Measurements from ENCODE around the gene CAP1.
"Not testable (repeated sequence)": the region's sequence is repeated elsewhere in the genome, so short reads cannot be mapped to it uniquely, and the experiment has no call there.

The CAP1 gene

DNA sequence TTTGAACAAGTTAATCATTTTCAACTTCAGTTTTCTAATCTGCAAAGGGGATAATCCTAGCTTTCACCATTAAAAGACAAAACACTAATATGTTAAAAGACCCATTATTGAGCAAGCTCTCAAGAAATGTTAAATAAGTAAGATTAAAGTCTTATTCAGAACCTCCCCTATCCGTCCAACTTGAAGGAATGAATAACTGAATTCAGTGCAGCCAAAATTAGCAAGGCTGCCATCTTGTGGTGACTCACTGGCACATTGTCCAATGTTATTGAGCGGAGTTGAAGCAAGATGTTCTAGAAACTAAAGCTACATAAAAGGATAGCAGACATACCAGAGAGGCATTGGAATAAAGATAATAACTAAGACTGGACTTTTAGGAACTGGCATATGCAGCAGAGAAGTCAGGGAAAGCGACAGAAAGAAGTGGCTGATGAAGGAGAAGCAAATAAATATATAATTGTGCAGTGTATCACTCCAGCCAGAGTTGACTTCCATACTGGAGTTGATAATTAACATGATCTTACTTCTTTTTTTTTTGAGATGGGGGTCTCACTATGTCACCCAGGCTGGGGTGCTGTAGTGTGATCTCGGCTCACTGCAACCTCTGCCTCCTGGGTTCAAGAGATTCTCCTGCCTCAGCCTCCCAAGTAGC is 8.2 kb upstream of the CAP1 start:
- peak; percentile 51 to 74 for DNase-seq

DNA sequence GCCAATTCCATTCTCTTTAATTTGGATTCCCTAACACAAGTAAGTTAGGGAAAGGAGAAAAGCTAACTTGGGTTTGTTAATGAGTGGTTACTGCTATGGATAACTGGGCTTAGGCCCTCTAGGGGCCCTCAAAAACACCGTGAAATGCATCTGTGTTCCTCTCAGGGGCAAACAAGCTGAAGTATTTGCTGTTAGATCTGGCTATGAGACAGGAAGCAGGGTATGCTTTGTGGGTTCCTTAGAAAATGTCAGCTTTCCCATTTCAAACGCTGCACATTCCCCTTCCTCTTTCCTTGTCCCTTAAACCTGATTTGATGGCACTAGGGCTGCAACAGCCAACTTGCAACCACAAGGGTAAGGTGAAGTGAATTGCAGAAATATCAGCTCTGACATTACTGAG is 5.7 kb upstream of the CAP1 start:
- DNase-seq: peak in 1 of 2 donors; percentile 33

DNA sequence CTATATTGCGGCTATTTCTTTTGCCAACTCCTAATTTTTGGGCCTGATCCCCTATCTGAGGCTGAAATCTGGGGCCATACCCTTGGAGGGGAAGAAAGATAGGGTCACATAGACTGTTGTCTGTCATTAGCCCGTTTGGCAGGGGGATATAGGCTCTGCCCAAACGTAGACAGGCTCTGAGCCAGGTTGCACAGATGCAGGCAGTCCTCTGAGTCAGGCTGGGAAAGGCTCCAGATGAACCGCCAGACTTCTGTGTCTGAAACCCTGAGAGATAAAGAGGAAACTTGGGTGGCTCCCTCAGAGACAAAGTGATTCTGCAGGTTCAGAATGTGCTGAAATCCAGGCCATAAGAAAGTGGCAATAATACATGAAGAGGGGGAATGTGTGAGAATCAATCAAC is 4.0 kb upstream of the CAP1 start:
- no peak for DNase-seq

DNA sequence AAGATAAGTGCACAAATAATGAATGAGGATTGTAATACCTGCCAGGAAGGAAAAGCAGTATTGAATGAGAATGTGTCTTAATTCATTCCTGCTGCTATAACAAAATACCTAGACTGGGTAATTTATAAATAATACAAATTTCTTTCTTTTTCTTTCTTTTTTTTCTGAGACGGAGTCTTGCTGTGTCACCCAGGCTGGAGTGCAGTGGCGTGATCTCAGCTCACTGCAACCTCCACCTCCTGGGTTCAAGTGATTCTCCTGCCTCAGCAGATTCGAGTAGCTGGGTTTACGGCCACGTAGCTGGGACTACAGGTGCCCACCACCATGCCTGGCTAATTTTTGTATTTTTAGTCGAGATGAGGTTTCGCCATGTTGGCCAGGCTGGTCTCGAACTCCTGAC is 3.3 kb upstream of the CAP1 start:
- DNase-seq: not testable (repeated sequence)

DNA sequence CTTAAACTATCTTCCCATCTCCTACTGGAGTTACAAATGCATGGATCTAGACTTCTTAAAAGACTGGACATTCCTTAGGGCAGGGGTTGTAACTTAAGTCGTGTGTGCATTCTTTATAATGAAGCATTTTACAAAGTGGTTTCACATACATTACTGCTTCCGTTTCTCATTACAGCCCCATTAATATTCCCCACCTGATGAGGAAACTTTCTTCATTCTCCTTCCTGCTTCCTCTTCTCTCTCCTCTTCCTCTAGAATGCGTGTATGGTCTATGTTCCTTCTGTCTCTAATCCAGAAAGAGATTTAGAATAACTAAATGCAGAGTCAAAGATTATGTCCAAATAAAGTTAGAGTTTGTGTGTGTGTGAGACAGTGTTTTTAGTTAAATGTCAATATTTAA is 1.8 kb upstream of the CAP1 start:
- no peak for DNase-seq

DNA sequence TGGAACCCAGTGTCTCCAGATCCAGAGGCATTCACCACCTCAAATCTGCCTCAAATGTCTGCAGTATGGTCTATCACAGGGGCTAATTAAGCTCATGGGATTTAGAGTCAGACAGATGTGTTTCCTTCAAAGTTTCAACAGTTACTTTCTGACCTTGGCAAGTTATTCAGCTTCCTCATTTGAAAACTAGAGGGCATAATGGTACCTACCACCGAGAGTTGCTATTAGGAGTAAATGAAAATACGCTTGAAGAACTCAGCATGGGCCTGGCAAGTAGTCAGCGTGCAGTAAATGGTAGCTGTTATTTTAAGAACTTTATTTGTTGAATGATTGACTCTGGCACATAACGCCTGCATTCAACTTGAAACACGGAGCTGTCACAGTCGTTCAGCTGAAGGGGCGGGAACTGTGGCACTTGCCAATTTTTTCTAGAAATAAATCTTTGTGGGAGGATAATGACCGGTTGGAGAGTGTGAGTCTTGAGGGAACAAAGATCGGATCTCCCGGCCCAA is 1.2 kb upstream of the CAP1 start:
- peak in 1 of 2 donors; percentile 47 for DNase-seq

DNA sequence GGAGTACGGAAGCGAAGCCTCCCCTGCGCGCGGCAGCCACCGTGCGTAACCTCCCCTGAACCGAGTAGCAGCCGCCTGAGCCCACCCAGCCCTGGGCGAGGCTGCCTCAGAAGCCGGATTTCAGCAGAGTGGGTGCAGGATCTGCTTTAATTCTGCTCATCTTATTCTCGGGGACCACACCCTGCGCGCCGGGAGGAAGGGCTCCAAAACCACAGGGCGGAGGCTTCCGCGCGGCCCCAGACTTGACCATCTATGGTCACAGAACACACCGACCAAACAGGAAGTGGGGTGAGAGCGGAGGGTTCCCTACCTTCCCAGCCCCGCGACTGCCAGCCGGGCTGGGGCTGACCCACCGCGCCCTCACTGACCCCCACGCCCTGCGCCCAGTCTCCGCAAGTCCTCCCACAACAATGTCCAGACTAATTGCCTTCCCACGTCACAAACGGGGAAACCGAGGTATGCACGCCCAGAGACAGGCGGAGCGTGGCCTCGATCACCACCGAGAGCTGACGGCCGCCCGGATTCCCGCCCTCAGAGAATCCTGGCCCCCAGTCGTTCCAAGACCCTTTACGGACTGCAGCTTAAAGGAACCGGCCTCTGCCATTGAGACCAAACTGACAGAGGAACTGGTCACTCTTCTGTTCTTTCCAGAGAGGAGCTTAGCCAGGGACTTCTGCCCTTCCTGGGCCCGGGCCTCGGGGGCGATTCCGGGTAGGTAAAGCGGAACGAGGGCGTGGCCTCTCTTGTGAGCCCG is 595 bp upstream of the CAP1 start:
- DNase-seq: peak; percentile 79 to 82

DNA sequence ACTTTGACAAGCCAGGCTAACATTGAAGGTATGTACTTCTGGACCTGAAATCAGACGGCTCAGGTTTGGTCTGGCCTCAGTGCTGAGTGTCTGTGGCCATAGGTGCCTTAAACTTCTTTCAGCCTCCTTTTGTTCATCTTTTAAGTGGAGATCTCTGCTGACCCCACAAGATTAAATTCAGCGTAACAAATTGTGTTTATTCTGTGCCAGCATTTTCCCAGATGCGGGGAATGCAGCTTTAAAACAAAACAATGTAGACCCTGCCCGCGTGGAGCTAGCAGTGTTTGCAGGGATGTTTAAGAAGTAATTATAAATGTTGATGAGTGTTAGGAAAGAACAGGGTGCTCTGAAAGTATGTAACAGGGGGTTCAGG is 923 bp downstream of the CAP1 start:
- DNase-seq: no peak

DNA sequence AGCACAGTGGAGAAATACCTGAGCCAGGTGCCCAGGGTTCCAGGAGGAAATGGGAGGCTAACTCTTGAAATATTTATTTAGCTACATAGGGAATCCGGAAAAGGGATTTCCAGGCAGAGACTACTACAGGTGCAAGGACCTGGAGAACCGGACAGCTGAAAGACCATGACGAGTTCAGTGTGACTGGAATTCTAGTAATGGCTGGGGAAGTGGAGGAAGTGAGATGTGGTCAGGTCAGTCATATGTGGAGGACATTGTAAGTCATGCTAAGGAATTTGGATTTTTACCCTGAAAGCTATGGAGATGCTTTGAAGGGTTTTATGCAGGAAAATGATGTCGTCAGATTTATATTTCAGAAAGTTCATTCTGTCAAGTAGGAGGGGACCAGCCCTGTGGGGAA is 1.8 kb downstream of the CAP1 start:
- no peak for DNase-seq

DNA sequence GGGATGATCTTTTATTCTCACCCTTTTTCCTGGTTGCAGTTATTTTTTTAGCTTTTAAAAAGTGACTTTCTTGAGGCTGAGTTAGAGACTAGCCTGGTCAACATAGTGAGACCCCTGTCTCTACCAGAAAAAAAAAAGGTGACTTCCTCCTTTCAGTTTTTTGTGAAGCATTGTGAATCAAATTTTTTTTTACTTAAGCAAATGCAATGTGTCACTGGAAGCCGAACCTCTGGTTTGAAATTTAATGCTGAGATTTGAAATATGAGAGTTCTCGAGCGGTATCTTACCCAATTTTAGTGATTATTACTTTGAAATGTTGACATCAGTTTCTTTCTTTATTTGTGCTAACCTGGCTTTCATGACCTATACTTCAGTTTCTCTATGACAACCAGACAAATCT is 3.6 kb downstream of the CAP1 start:
- DNase-seq: no peak

DNA sequence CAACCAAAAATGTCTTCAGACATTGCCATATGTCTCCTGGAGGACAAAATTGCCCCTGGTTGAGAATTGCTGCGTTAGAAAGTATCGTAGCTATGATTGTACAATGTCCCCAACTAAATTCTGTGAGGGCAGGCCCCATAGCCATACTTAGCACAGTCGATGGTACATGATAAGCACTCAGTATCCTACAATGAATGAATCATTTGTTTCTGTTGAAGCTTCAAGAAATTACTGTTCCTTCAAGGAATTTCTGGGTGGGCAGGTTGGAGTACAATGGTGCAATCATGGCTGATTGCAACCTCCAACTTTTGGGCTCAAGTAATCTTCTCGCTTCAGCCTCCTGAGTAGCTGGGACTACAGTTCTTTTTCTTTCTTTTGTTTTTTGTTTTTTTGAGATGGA is 4.7 kb downstream of the CAP1 start:
- DNase-seq: no peak

DNA sequence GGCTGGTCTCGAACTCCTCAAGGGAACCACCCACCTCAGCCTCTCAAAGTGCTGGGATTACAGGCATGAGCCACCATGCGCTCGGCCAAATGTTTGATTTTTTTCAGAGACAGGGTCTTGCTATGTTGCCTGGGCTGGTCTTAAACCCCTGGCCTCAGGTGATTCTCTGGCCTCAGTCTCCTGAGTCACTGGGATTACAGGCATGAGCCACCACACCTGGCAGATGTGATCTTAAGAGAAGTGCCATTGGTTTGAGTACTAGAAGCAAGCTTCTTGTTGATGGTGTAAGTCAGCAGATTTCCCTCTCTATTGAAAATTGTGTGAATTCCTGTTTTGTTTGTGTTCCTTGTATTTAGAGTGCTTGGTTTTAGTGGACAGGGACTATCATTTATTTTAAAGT is 5.2 kb downstream of the CAP1 start:
- no peak for DNase-seq

DNA sequence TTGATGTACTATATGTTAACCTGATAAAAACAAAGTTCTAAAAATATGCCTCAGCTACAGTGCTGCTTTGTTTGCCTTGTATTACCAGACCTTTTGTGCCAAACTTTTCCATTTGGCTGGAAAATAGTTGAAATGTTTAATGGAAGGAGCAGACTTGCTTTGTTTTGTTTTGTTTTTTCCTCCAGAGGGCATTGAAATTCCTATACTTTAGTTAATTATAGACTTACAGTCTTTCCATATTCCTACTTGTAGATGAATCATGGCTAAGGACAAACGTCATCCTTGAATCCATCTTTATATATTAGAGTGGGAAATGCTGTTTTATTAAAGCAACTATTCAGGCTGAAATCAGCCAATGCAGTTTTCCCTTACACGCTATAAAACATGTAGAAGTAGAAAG is 6.7 kb downstream of the CAP1 start:
- no peak for DNase-seq

DNA sequence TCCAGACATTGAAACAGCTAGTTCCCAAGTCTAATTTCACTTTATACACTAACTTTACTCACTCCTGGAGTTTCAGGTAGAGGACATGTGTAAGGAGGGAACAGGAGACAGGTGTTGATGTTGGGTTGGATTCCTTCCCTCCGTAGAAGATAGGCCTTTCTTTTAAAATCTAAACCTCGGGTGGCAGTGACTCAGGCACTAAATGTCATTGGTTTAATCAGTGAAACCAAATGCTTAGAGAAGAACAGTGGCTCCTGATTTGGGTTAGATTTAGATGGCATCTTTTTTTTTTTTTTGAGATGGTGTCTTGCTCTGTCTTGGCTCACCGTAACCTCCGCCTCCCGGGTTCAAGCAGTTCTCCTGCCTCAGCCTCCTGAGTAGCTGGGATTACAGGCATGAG is 7.2 kb downstream of the CAP1 start:
- DNase-seq: no peak

DNA sequence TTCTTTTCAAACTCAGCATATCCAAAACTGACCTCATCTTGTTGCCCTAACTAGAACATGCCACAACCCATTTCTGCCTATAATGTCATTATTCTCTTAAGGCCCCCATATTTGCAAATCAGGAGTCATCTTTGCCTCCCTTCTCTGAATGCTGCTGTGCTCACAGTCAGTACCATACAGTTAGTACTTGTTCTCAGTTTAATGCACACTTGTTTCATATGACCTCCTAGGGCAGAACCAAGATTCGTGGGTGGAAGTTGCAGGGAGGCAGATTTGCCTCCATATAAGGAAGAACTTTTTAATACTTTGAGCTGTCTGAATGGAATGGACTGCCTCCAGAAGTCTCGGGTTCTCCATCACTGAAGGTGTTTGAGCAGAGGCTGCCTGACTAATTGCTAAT is 9.2 kb downstream of the CAP1 start:
- no peak for DNase-seq

DNA sequence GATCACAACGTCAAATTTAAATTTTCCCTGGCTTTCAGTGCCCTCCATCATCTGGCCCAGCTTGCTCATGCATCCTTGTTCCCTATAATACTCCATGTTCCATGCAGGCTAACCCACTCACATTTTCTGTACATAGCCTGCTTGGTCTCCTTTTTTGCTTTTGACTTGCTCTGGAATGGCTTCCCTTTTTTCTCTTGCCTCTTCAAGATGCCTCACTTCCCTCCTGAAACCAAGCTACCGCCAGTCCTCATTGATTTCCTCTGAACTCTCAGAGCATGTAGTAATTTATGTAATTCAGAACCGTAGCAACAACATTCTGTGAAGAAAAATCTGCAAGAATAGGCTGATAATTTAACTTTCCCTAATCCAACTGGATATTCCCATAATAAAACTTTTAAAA is 10.3 kb downstream of the CAP1 start:
- no peak for DNase-seq

DNA sequence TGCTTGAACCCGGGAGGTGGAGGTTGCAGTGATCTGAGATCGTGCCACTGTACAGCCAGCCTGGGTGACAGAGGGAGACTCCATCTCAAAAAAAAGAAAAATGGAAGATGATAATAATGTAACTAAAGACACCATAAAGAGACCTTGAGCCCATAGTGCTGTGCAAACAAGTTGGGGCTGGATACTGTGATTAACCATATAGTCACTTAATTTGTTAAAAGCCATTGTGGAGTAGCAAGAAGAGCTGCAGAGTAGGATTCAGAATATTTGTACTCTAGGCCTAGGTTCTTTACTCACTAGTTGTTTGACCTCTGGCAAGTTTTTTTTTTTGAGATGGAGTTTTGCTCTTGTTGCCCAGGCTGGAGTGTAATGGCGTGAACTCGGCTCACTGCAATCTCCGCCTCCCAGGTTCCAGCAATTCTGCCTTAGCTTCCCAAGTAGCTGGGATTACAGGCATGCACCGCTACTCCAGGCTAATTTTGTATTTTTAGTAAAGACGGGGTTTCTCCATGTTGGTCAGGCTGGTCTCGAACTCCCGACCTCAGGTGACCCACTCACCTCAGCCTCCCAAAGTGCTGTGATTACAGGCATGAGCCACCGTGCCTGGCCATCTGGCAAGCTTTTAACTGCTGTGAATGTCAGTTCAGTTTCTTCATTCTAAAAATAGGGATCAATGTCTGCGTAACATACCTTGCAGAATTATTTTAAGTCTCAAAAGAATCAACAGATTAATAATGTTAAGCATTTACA is 12.8 kb downstream of the CAP1 start:
- DNase-seq: no peak

DNA sequence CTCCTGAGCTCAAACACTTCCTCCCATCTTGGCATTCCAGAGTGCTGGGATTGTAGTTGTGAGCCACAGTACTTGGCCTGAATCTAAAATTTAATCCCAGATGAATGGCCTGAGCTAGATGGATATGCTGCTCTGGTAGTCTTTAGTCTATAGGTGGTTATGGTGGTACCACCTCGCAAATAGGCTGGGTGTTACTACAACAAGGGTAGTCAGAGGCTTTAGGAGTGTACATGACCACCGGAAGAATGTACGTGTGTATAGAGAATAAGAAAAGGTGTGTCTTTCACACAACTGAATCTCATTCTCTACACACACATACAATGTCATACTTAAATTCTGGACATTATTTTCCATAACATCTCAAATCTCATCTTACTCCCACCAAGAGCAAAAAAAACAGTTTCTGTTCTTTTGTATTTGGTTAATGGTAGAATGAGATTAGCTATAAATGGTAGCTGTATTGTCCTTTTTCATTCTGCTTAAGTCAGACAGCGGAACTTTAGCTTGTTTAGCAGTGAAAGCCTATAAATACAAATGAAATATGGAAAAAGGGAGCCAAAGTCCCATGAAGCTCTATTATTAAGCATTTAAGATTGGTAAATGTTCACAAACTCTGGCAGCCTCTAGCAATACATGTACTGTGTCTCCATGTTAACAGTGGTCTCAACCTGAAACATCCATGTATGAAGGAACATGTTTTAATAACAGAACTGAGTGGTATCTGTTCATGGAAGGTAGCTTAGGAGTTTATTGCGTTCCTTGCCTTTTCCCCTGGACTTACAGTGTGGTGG is 16.2 kb downstream of the CAP1 start:
- DNase-seq: no peak

DNA sequence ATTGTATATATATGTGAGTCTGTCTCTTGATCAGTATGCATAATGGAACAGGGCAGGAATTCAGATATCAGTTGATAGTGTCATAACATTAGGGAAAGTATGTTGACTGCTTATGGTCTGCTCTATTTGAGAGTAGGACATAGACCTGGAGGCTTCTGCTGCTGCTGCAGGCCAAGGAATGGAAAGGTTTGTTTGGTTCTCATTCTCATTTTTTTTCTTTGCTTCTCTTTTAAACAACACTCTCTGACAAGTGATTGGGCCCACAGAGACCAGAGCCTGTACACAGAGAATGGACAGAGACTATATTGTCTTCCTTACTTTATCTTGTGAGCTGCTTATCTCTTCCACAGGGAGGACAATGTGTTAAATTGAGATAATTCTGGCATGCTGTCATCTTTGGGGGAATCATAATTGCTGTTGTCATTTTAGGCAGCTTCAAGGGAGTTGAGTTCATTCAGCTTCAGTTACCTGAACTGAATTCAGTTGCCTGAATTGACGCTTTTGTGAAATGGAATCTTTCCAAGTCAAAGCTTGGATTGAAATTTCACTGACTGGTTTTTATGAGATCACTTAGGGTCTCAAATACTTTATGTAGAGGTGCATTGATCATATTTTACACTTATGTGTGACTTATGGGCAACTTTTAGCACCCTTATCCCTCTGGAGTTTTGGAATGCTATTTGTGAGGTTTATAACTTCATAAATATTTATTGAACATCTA is 16.9 kb downstream of the CAP1 start:
- no peak for DNase-seq

DNA sequence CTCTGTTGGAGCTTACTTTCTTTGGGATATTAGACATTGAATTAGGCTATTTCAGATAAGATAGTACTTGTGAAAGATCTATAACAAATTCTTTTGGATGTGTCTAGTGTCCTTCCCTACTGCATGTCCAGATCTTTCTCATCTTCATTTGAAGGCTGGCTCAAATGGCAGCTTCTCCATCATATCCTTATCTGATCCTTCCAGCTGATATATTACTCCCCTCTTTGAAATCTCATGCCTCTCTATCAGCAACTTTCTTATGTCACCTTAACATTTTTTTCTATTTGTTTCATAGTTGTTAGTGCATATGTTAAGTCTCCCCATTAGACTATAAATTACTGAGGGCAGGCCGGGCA is 17.5 kb downstream of the CAP1 start:
- no peak for DNase-seq

DNA sequence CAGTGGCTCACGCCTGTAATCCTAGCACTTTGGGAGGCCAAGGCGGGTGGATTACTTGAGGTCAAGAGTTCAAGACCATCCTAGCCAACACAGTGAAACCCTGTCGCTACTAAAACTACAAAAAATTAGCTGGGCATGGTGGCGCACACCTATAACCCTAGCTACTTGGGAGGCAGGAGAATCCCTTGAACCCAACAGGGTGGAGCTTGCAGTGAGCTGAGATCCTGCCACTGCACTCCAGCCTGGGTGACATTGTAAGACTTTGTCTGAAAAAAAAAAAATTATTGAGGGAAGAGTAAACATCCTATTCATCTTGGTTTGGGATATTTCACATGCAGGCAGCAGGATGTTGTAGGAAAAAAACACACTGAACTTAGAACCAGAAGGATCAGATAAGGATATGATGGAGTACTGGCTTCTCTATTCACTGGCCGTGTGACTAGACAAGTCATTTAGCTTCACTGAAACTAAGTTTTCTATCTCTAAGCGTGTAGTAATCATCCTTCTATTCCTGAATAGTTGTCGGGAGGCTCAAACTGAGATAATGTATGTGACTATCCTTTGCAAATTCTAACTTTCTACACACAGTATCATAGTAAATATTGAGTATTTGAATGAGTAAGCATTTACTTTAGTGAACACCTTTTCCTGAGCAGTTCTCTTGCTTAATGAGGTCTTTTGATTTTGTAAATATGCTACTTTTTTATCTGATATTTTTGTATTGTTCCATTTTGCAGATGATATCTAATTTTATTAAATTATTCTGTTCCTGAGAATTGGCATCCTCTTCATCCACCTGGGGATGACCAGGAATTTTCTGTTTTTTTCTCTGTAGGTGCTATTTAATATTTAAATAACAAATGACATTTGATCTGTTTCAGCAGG is 18.2 kb downstream of the CAP1 start:
- no peak for DNase-seq

All from CD4-positive, alpha-beta T cell treated with Interferon alpha-2 for 1 hour (primary cell).